Uterus (tissue), 2 donors: Measurements from ENCODE around the gene MIER2.

Source experiments
- CTCF ChIP-seq, 4 experiments: fragments of 200-600 bp in 2 of 4; fragments of 450-650 bp in 2 of 4; sonication (generic) in 2 of 4; IDR thresholded peaks; one replicate each; pipeline ENCODE4 v1.5.1; 2016 to 2019; ENCODE audit warnings: antibody characterized with exemption in 4 of 4, mild to moderate bottlenecking in 2 of 4, moderate library complexity in 1 of 4
- POLR2A ChIP-seq, 2 donors: fragments of 450-650 bp; IDR thresholded peaks; one replicate each; pipeline ENCODE4 v1.6.1; 2016; ENCODE audit warnings: antibody characterized with exemption in 2 of 2, mild to moderate bottlenecking in 1 of 2, moderate library complexity in 1 of 2

GRCh38 chr19:373391-374182, 29.0 kb upstream of the MIER2 start:
- TF ChIP-seq CTCF (IDR thresholded peaks at IDR 0.05) = no peak
- no peak for TF ChIP-seq POLR2A (IDR thresholded peaks at IDR 0.05)
